Osteoblast (primary cell): ENCODE measurements around the gene PLEKHO1. TPM values are rescaled to one million over a fixed set of nuclear protein-coding genes. Genes with fewer than 3 reads are reported as not detected.

Source experiments
- DNase-seq: peaks from one replicate; pipeline ENCODE4 v3.0.0; 2011; ENCODE audit warnings: low spot score, mixed read lengths; ENCODE audit not compliant: insufficient read length; ENCODE audit errors: missing footprints
- H2AFZ ChIP-seq: 2 replicates; pipeline ENCODE4 v1.6.0; 2011; ENCODE audit warnings: mild to moderate bottlenecking, low read length
- H3K27ac ChIP-seq: 2 replicates; pipeline ENCODE4 v1.5.1; 2011; ENCODE audit warnings: mild to moderate bottlenecking, low read depth, low read length, moderate library complexity
- H3K27me3 ChIP-seq: 2 replicates; pipeline ENCODE4 v1.6.0; 2012; ENCODE audit warnings: mild to moderate bottlenecking, control low read depth, inconsistent platforms, low read length, moderate library complexity; ENCODE audit not compliant: insufficient read depth
- H3K36me3 ChIP-seq: 2 replicates; pipeline ENCODE4 v1.5.1; 2011; ENCODE audit warnings: mild to moderate bottlenecking, low read length, control low read depth, moderate library complexity; ENCODE audit not compliant: insufficient read depth
- H3K4me1 ChIP-seq: 2 replicates; pipeline ENCODE4 v1.5.1; 2011; ENCODE audit warnings: mild to moderate bottlenecking, low read length, control low read depth, moderate library complexity; ENCODE audit not compliant: insufficient read depth
- H3K4me2 ChIP-seq: 2 replicates; pipeline ENCODE4 v1.6.0; 2011; ENCODE audit warnings: mild to moderate bottlenecking, low read length; ENCODE audit not compliant: insufficient read depth
- H3K4me3 ChIP-seq: fragments of 200-600 bp; sonication (generic); 3 replicates; pipeline ENCODE4 v1.5.1; 2012; ENCODE audit warnings: mild to moderate bottlenecking, low read length, inconsistent platforms; ENCODE audit not compliant: insufficient read depth
- H3K79me2 ChIP-seq: 2 replicates; pipeline ENCODE4 v1.6.0; 2012; ENCODE audit warnings: mild to moderate bottlenecking, low read length, control low read depth, inconsistent platforms; ENCODE audit not compliant: insufficient read depth
- H3K9me3 ChIP-seq: 2 replicates; pipeline ENCODE4 v1.5.1; 2011; ENCODE audit warnings: low read depth, low read length, control low read depth
- H4K20me1 ChIP-seq: 2 replicates; pipeline ENCODE4 v1.6.0; 2012; ENCODE audit warnings: mild to moderate bottlenecking, low read length, control low read depth; ENCODE audit not compliant: insufficient read depth
- CTCF ChIP-seq: IDR thresholded peaks from 2 replicates; pipeline ENCODE4 v1.5.1; 2011; ENCODE audit warnings: mild to moderate bottlenecking, low read depth, low read length, moderate library complexity; ENCODE audit errors: extremely low read depth
- total RNA-seq: library from RNA; depleted of rRNA; stranded (reverse); fragments of >200 nt; gene quantifications from 2 replicates; pipeline ENCODE4 v1.2.3, GENCODE V29; 2012

PLEKHO1 gene
- total RNA-seq, 1 donor, result 74.2 TPM

GRCh38 chr1:150146849-150147542 is 2.7 kb upstream of the PLEKHO1 start:
- no peaks in the 10 kb centered on the region for H4K20me1 ChIP-seq
- H3K27me3 ChIP-seq, result no peaks in the 10 kb centered on the region
- no peak for DNase-seq
- H3K36me3 ChIP-seq, result peaks cover 12% of the 10 kb centered on the region
- H3K4me1 ChIP-seq, result peaks cover 16% of the 10 kb centered on the region
- H3K9me3 ChIP-seq, result no peaks in the 10 kb centered on the region
- H3K27ac ChIP-seq, result no peak overlapping the region
- H3K4me3 ChIP-seq, result no peak overlapping the region
- TF ChIP-seq CTCF, result no peak
- peaks cover 16% of the 10 kb centered on the region for H3K79me2 ChIP-seq
- no peak overlapping the region for H3K4me2 ChIP-seq
- H2AFZ ChIP-seq, result no peak overlapping the region

GRCh38 chr1:150148837-150149270 is 862 bp upstream of the PLEKHO1 start:
- H3K4me3 ChIP-seq, result peak overlapping the region; percentile 82
- H3K36me3 ChIP-seq, result peaks cover 22% of the 10 kb centered on the region
- TF ChIP-seq CTCF, result no peak
- H3K27ac ChIP-seq, result peak overlapping the region; percentile 71
- DNase-seq, result no peak
- H3K9me3 ChIP-seq, result no peaks in the 10 kb centered on the region
- H3K79me2 ChIP-seq, result peaks cover 33% of the 10 kb centered on the region
- no peaks in the 10 kb centered on the region for H3K27me3 ChIP-seq
- H3K4me1 ChIP-seq, result peaks cover 31% of the 10 kb centered on the region
- H4K20me1 ChIP-seq, result peaks cover 2% of the 10 kb centered on the region
- H3K4me2 ChIP-seq, result peak overlapping the region; percentile 96
- no peak overlapping the region for H2AFZ ChIP-seq

GRCh38 chr1:150150133-150151021 is 661 bp downstream of the PLEKHO1 start:
- Histone ChIP-seq H3K27me3 (no peaks in the 10 kb centered on the region), H3K4me2 (peak overlapping the region; percentile 99), H3K79me2 (peaks cover 48% of the 10 kb centered on the region), H3K4me1 (peaks cover 33% of the 10 kb centered on the region), H2AFZ (peak overlapping the region; percentile 57), H3K36me3 (peaks cover 31% of the 10 kb centered on the region), H3K9me3 (no peaks in the 10 kb centered on the region), H4K20me1 (peaks cover 5% of the 10 kb centered on the region), H3K27ac (peak overlapping the region; percentile 85), H3K4me3 (peak overlapping the region; percentile 82)
- TF ChIP-seq CTCF, result no peak
- DNase-seq, result peak; percentile 91
